SU-DHL-6 (cell line): ENCODE results near the gene ROR1.

Experiments used
- EZH2phosphoT487 ChIP-seq: fragments of 200-600 bp; sonication (generic), shearing (Covaris generic); conservative IDR thresholded peaks from 2 replicates; pipeline ENCODE4 v1.6.1; 2018; ENCODE audit warnings: mild to moderate bottlenecking, antibody characterized with exemption, low read length, moderate library complexity, mixed read lengths
- TF ChIP-seq, protein P1 (sequence below): fragments of 200-600 bp; sonication (generic); IDR thresholded peaks from one replicate; pipeline ENCODE4 v1.5.1; 2017; ENCODE audit warnings: antibody characterized with exemption, mild to moderate bottlenecking, low read length, moderate library complexity; ENCODE audit not compliant: insufficient read depth, poor library complexity, severe bottlenecking

DNA sequence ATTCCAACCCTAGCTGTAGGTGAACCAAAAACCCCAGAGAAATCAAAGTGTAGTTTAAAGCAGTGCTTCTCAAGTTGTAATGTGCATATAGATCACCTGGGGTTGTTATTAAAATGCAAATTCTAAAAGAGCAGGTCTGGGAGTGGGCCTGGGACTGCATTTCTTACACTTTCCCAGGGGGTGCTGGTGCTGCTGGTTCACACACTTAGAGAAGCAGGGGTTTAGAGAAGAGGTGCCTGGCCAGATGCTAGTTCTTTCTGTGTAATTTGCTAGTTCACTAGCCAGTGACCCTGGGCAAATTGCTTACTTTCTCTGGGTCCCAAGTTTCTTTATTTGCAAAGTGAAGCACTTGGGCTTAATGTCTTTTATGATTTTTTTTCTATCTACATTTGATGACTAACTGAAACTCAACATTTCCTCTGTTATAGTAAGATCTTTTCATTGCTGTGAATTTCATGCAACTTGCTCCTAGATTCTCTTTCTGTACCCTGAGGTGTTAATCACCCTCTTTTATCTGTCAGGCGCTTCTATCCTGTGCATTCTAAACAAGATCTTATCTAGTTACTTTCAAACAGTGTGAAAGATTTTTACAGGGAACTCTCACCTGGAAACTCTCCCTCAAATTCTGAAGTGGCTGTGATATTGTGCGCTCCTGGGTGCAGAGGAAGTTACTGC, 287.8 kb downstream of the ROR1 start:
- TF ChIP-seq, protein P1, sequence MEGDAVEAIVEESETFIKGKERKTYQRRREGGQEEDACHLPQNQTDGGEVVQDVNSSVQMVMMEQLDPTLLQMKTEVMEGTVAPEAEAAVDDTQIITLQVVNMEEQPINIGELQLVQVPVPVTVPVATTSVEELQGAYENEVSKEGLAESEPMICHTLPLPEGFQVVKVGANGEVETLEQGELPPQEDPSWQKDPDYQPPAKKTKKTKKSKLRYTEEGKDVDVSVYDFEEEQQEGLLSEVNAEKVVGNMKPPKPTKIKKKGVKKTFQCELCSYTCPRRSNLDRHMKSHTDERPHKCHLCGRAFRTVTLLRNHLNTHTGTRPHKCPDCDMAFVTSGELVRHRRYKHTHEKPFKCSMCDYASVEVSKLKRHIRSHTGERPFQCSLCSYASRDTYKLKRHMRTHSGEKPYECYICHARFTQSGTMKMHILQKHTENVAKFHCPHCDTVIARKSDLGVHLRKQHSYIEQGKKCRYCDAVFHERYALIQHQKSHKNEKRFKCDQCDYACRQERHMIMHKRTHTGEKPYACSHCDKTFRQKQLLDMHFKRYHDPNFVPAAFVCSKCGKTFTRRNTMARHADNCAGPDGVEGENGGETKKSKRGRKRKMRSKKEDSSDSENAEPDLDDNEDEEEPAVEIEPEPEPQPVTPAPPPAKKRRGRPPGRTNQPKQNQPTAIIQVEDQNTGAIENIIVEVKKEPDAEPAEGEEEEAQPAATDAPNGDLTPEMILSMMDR, result no peak
- TF ChIP-seq EZH2phosphoT487, result no peak
